Adipocyte (in vitro differentiated cells): ENCODE measurements around the gene UBFD1.

ENCODE experiments used
- DNase-seq: peaks from one replicate; pipeline ENCODE4 v3.0.0-alpha.2; 2015; ENCODE audit warnings: low read depth
- H3K27me3 ChIP-seq: replicated peaks from 2 replicates; pipeline ENCODE4 v1.7.0; 2013; ENCODE audit warnings: mild to moderate bottlenecking, low read length, moderate library complexity; ENCODE audit not compliant: control insufficient read depth, insufficient read depth
- H3K36me3 ChIP-seq: 2 replicates; pipeline ENCODE4 v1.7.0; 2013; ENCODE audit warnings: low read length, mild to moderate bottlenecking, moderate library complexity; ENCODE audit not compliant: control insufficient read depth, insufficient read depth, severe bottlenecking
- H3K4me1 ChIP-seq: 2 replicates; pipeline ENCODE4 v1.7.0; 2013; ENCODE audit warnings: mild to moderate bottlenecking, low read length, moderate library complexity; ENCODE audit not compliant: control insufficient read depth, insufficient read depth
- H3K4me3 ChIP-seq: 2 replicates; pipeline ENCODE4 v1.7.0; 2013; ENCODE audit warnings: mild to moderate bottlenecking, low read length, moderate library complexity
- H3K9ac ChIP-seq: 2 replicates; pipeline ENCODE4 v1.7.0; 2013; ENCODE audit warnings: mild to moderate bottlenecking, low read length, moderate library complexity
- H3K9me3 ChIP-seq: 2 replicates; pipeline ENCODE4 v1.7.0; 2013; ENCODE audit warnings: mild to moderate bottlenecking, low read length, moderate library complexity; ENCODE audit not compliant: control insufficient read depth

The UBFD1 gene

GRCh38 chr16:23516366-23517137, 41.0 kb upstream of the UBFD1 start:
- H3K36me3 ChIP-seq = peaks cover 12% of the 10 kb centered on the region
- H3K4me1 ChIP-seq = no peaks in the 10 kb centered on the region
- H3K9me3 ChIP-seq = no peaks in the 10 kb centered on the region
- DNase-seq = no peak
- no peak overlapping the region for H3K9ac ChIP-seq
- no peaks in the 10 kb centered on the region for H3K27me3 ChIP-seq
- H3K4me3 ChIP-seq = no peak overlapping the region

- peaks cover 31% of the 10 kb centered on the region for H3K36me3 ChIP-seq
- no peaks in the 10 kb centered on the region for H3K9me3 ChIP-seq
- DNase-seq = peak; percentile 16
- no peaks in the 10 kb centered on the region for H3K4me1 ChIP-seq
- no peak overlapping the region for H3K9ac ChIP-seq
- H3K27me3 ChIP-seq = no peaks in the 10 kb centered on the region
- no peak overlapping the region for H3K4me3 ChIP-seq
Measured at GRCh38 chr16:23518435-23518891, 39.1 kb upstream of the UBFD1 start.

- DNase-seq = no peak
- no peak overlapping the region for H3K9ac ChIP-seq
- no peak overlapping the region for H3K4me3 ChIP-seq
- H3K27me3 ChIP-seq = no peaks in the 10 kb centered on the region
- H3K36me3 ChIP-seq = peaks cover 40% of the 10 kb centered on the region
- no peaks in the 10 kb centered on the region for H3K9me3 ChIP-seq
- no peaks in the 10 kb centered on the region for H3K4me1 ChIP-seq
Measured at GRCh38 chr16:23519282-23519681, 38.2 kb upstream of the UBFD1 start.

- Histone ChIP-seq H3K4me3 (no peak overlapping the region), H3K9ac (no peak overlapping the region), H3K9me3 (no peaks in the 10 kb centered on the region), H3K27me3 (no peaks in the 10 kb centered on the region), H3K36me3 (peaks cover 46% of the 10 kb centered on the region), H3K4me1 (no peaks in the 10 kb centered on the region)
- no peak for DNase-seq
Measured at GRCh38 chr16:23520500-23520899, 37.0 kb upstream of the UBFD1 start.

- peaks cover 46% of the 10 kb centered on the region for H3K36me3 ChIP-seq
Measured at GRCh38 chr16:23521037-23521743, 36.3 kb upstream of the UBFD1 start.

GRCh38 chr16:23521965-23522364, 35.6 kb upstream of the UBFD1 start:
- DNase-seq = no peak
- Histone ChIP-seq H3K9me3 (no peaks in the 10 kb centered on the region), H3K4me3 (no peak overlapping the region), H3K9ac (no peak overlapping the region), H3K36me3 (peaks cover 47% of the 10 kb centered on the region), H3K27me3 (no peaks in the 10 kb centered on the region), H3K4me1 (no peaks in the 10 kb centered on the region)

More at GRCh38 chr16:23521037-23521743, 36.3 kb upstream of the UBFD1 start:
- Histone ChIP-seq H3K9ac (no peak overlapping the region), H3K4me1 (no peaks in the 10 kb centered on the region), H3K27me3 (no peaks in the 10 kb centered on the region), H3K9me3 (no peaks in the 10 kb centered on the region), H3K4me3 (no peak overlapping the region)
- DNase-seq = no peak

- no peak overlapping the region for H3K9ac ChIP-seq
- DNase-seq = no peak
- no peak overlapping the region for H3K4me3 ChIP-seq
- H3K4me1 ChIP-seq = no peaks in the 10 kb centered on the region
- H3K9me3 ChIP-seq = no peaks in the 10 kb centered on the region
- H3K36me3 ChIP-seq = peaks cover 57% of the 10 kb centered on the region
- H3K27me3 ChIP-seq = no peaks in the 10 kb centered on the region
Measured at GRCh38 chr16:23523321-23523720, 34.2 kb upstream of the UBFD1 start.

GRCh38 chr16:23523876-23524385, 33.6 kb upstream of the UBFD1 start:
- H3K36me3 ChIP-seq = peaks cover 64% of the 10 kb centered on the region
- DNase-seq = no peak
- H3K4me3 ChIP-seq = no peak overlapping the region
- H3K4me1 ChIP-seq = no peaks in the 10 kb centered on the region
- H3K27me3 ChIP-seq = no peaks in the 10 kb centered on the region
- H3K9me3 ChIP-seq = no peaks in the 10 kb centered on the region
- H3K9ac ChIP-seq = no peak overlapping the region

- H3K4me1 ChIP-seq = no peaks in the 10 kb centered on the region
- no peak overlapping the region for H3K9ac ChIP-seq
- no peak for DNase-seq
- no peaks in the 10 kb centered on the region for H3K27me3 ChIP-seq
- H3K4me3 ChIP-seq = no peak overlapping the region
- peaks cover 68% of the 10 kb centered on the region for H3K36me3 ChIP-seq
- H3K9me3 ChIP-seq = no peaks in the 10 kb centered on the region
Measured at GRCh38 chr16:23524886-23525285, 32.6 kb upstream of the UBFD1 start.

GRCh38 chr16:23527961-23528643, 29.4 kb upstream of the UBFD1 start:
- Histone ChIP-seq H3K9ac (no peak overlapping the region), H3K4me1 (no peaks in the 10 kb centered on the region), H3K27me3 (no peaks in the 10 kb centered on the region), H3K4me3 (no peak overlapping the region), H3K9me3 (no peaks in the 10 kb centered on the region), H3K36me3 (peaks cover 66% of the 10 kb centered on the region)
- DNase-seq = no peak
